Measurements from ENCODE around the gene UBAC2.
A peak's percentile ranks its signal among the peaks of the same experiment; 100 is the strongest.

GRCh38 chr13:99218545-99218944, 17.9 kb downstream of the UBAC2 start:
- TF ChIP-seq CTCF (conservative IDR thresholded peaks at IDR 0.05) = peak; percentile 20
- TF ChIP-seq ZFX (IDR thresholded peaks at IDR 0.05) = no peak
